HEK293 (cell line): Measurements from ENCODE around the gene STC2.

Source experiments
- SP2 ChIP-seq: fragments of 450-650 bp; formaldehyde crosslinking; IDR thresholded peaks from 2 replicates; pipeline ENCODE4 v1.5.1; 2016; ENCODE audit warnings: missing biosample characterization, missing genetic modification characterization
- ZIC2 ChIP-seq: fragments of 450-650 bp; formaldehyde crosslinking; IDR thresholded peaks from 2 replicates; pipeline ENCODE4 v1.5.1; 2016; ENCODE audit warnings: missing biosample characterization, missing genetic modification characterization
- ZNF214 ChIP-seq: fragments of 450-650 bp; formaldehyde crosslinking; IDR thresholded peaks from 2 replicates; pipeline ENCODE4 v1.5.1; 2017; ENCODE audit warnings: missing biosample characterization, mild to moderate bottlenecking, missing genetic modification characterization, borderline replicate concordance
- ZNF239 ChIP-seq: fragments of 450-650 bp; formaldehyde crosslinking; IDR thresholded peaks from 2 replicates; pipeline ENCODE4 v1.5.1; 2016; ENCODE audit warnings: missing biosample characterization, missing genetic modification characterization
- ZNF24 ChIP-seq: fragments of 450-650 bp; formaldehyde crosslinking; IDR thresholded peaks from 2 replicates; pipeline ENCODE4 v1.5.1; 2016; ENCODE audit warnings: missing biosample characterization, missing genetic modification characterization
- ZNF510 ChIP-seq: fragments of 450-650 bp; formaldehyde crosslinking; IDR thresholded peaks from 2 replicates; pipeline ENCODE4 v1.5.1; 2018; ENCODE audit warnings: mild to moderate bottlenecking, missing genetic modification characterization, missing biosample characterization; ENCODE audit not compliant: insufficient replicate concordance
- TF ChIP-seq, protein P1 (sequence below): fragments of 450-650 bp; formaldehyde crosslinking; IDR thresholded peaks from 2 replicates; pipeline ENCODE4 v1.5.1; 2016; ENCODE audit warnings: missing biosample characterization, missing genetic modification characterization
- TF ChIP-seq, protein P2 (sequence below): fragments of 450-650 bp; formaldehyde crosslinking; IDR thresholded peaks from 2 replicates; pipeline ENCODE4 v1.5.1; 2016; ENCODE audit warnings: missing biosample characterization, missing genetic modification characterization
- TF ChIP-seq, protein P3 (sequence below): fragments of 450-650 bp; formaldehyde crosslinking; conservative IDR thresholded peaks from 2 replicates; pipeline ENCODE4 v1.5.1; 2016; ENCODE audit warnings: low read depth, missing biosample characterization, missing genetic modification characterization

DNA sequence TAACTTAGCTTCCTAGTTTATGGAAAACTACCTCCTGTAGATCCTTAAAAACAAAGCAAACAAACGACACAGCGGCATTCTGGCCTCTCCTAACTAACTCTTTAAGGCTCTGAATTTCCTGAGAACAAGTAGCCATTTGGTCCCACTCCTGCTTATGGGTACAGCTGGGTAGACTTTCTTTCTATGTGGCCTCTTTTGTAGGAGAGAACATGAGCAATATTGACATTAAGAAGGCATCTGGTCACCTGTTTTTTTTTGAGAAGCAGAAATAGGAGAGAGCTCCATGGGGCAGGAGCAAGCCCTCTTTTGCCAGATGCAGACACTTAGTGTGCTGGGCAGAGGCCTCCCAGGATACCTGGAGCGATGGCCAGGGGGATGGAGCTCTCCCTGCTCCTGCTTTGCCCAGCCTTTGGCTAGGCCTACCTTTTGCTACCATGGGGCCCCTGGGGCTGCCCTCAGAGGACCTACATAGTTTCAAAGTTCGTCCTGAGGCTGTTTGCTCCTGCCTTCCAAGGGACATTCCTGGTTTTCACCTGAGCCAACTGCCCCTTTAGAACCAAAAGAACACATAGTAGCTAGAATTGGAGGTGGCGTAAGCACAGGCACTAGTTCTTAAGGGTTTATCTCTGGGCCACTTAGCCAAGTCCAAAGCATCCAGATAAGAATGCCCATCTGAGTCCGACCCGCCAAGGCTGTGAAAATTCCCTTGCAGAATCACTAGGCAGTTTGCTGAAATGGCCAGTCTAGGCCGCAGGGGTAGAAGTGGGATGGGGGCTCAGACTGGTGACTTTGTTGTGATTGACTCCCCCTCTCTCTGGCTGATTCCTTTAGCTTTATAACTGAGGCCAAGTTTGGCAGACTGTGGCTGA, 2.4 kb upstream of the STC2 start:
- no peak for TF ChIP-seq ZNF510 (tag by site-specific recombination)
- TF ChIP-seq, protein P1, sequence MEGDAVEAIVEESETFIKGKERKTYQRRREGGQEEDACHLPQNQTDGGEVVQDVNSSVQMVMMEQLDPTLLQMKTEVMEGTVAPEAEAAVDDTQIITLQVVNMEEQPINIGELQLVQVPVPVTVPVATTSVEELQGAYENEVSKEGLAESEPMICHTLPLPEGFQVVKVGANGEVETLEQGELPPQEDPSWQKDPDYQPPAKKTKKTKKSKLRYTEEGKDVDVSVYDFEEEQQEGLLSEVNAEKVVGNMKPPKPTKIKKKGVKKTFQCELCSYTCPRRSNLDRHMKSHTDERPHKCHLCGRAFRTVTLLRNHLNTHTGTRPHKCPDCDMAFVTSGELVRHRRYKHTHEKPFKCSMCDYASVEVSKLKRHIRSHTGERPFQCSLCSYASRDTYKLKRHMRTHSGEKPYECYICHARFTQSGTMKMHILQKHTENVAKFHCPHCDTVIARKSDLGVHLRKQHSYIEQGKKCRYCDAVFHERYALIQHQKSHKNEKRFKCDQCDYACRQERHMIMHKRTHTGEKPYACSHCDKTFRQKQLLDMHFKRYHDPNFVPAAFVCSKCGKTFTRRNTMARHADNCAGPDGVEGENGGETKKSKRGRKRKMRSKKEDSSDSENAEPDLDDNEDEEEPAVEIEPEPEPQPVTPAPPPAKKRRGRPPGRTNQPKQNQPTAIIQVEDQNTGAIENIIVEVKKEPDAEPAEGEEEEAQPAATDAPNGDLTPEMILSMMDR (tag by site-specific recombination): no peak
- TF ChIP-seq, protein P2, sequence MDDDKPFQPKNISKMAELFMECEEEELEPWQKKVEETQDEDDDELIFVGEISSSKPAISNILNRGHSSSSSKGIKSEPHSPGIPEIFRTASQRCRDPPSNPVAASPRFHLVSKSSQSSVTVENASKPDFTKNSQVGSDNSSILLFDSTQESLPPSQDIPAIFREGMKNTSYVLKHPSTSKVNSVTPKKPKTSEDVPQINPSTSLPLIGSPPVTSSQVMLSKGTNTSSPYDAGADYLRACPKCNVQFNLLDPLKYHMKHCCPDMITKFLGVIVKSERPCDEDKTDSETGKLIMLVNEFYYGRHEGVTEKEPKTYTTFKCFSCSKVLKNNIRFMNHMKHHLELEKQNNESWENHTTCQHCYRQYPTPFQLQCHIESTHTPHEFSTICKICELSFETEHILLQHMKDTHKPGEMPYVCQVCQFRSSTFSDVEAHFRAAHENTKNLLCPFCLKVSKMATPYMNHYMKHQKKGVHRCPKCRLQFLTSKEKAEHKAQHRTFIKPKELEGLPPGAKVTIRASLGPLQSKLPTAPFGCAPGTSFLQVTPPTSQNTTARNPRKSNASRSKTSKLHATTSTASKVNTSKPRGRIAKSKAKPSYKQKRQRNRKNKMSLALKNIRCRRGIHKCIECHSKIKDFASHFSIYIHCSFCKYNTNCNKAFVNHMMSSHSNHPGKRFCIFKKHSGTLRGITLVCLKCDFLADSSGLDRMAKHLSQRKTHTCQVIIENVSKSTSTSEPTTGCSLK: no peak
- TF ChIP-seq, protein P3, sequence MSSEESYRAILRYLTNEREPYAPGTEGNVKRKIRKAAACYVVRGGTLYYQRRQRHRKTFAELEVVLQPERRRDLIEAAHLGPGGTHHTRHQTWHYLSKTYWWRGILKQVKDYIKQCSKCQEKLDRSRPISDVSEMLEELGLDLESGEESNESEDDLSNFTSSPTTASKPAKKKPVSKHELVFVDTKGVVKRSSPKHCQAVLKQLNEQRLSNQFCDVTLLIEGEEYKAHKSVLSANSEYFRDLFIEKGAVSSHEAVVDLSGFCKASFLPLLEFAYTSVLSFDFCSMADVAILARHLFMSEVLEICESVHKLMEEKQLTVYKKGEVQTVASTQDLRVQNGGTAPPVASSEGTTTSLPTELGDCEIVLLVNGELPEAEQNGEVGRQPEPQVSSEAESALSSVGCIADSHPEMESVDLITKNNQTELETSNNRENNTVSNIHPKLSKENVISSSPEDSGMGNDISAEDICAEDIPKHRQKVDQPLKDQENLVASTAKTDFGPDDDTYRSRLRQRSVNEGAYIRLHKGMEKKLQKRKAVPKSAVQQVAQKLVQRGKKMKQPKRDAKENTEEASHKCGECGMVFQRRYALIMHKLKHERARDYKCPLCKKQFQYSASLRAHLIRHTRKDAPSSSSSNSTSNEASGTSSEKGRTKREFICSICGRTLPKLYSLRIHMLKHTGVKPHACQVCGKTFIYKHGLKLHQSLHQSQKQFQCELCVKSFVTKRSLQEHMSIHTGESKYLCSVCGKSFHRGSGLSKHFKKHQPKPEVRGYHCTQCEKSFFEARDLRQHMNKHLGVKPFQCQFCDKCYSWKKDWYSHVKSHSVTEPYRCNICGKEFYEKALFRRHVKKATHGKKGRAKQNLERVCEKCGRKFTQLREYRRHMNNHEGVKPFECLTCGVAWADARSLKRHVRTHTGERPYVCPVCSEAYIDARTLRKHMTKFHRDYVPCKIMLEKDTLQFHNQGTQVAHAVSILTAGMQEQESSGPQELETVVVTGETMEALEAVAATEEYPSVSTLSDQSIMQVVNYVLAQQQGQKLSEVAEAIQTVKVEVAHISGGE: no peak
- TF ChIP-seq SP2 (tag by site-specific recombination): no peak
- no peak for TF ChIP-seq ZNF214
- TF ChIP-seq ZIC2 (tag by site-specific recombination): no peak
- no peak for TF ChIP-seq ZNF239
- no peak for TF ChIP-seq ZNF24 (tag by site-specific recombination)
